Hypothalamus (tissue), 51 donors: Measurements from ENCODE around the gene PIGQ.
A peak's percentile ranks its signal among the peaks of the same experiment; 100 is the strongest.

Experiments used
- DNase-seq, 51 donors: peaks; one replicate each; lab custom pipeline; 2025; lab: John Stamatoyannopoulos, UW

The PIGQ gene

DNA sequence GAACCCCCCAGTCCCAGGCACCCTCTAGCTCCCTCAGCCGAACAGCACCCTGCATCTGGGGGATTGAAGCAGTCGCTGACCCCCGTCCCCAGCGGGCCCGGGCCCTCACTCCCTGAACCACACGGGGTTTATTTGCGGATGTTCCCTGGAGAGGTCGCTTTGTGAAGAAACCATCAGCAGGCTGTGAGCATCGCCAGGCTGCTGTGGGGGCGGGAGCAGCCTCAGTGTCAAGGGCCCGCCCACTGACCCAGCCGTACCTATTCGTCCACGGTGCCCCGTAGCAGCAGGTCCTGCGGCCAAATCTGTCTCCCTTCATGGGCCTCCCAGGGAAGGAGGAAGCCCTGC, 13.7 kb downstream of the PIGQ start:
- DNase-seq = no peak

DNA sequence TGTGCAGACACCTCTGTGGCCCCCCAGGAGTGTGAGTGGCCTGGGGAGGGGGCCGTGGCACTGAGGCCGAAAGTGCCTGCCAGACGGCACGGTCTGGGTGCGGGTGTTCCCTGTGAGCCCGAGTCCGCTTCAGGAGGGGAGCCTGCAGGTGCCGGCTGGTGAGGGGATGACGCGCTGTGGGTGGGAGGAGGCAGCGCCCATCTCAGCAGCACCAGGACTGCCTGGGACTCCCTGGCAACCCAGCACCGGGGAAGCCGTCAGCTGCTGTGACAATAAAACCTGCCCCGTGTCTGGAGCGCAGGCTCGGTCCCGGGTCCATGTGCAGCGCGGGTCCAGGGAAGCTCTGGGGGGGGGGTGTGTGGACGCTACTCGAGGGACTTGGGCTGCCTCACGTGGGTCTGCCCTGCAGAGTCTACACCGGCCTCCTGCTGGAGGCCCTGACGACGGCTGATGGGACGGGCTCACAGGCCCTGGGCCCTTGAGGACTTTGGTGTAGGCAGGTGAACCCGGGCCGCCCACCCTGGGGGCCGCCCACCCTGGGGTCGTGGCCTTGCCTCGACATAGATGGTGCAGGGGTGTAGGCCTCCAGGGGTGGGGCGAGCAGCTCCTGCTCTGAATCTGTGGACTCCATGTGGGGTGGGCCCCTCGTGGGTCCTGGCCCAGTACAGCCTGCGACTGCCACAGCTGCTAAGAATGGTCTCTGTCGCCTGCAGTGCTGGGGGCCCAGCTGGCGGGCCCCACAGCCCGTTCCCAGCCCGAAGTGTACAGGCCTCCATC, 14.2 kb downstream of the PIGQ start:
- peak in 4 of 51 donors; percentile 14 to 59 (median 31) for DNase-seq

DNA sequence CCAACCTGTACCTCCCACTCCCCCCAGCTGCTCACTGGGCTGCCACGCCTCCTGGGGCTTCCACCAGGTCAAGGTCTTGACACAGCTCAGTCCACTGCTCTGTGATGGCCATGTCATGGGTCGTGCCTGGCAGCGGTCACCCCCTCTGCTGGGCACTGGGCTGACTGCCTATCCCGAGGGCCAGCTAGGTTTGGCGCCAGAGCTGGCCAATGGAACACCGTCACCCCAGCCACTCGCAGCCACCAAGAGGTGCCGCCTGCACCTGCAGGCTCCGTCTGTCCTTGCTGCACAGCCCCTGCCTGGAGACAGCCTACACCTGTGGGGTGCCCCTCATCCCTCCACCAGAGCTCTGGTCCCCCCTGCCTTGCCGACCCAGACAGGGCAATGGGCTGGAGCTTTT, 15.6 kb downstream of the PIGQ start:
- DNase-seq = no peak

DNA sequence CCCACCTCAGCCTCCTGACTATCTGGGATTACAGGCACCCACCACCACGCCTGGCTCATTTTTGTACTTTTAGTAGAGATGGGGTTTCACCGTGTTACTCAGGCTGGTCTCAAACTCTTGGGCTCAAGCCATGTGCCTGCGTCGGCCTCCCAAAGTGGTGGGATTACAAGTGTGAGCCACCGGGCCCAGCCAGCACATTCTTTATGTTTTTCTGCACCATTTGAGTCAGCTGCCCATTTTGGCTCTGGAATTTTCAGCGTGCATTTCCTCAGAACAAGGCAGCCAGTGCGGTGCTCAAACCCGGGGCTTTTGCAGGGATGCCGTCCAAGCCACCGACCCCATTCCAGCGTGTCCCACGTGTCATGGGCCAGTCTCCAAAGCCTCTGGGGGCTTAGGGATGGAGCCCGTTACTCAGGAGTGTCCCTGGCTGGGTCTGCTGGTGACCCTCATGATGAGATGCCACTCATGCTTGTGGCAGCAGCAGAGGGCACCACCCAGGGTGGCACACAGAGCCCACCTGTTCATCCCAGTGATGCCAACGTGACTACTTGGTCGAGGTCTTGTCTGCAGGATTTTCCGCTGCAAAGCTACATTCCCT, 16.4 kb downstream of the PIGQ start:
- peak in 1 of 51 donors; percentile 60 for DNase-seq

- peak in 13 of 51 donors; percentile 10 to 42 (median 31) for DNase-seq
Observed at GRCh38 chr16:586645-587590, 17.1 kb downstream of the PIGQ start.

GRCh38 chr16:588639-588888, 18.8 kb downstream of the PIGQ start:
- peak in 6 of 51 donors; percentile 13 to 45 (median 40) for DNase-seq

DNA sequence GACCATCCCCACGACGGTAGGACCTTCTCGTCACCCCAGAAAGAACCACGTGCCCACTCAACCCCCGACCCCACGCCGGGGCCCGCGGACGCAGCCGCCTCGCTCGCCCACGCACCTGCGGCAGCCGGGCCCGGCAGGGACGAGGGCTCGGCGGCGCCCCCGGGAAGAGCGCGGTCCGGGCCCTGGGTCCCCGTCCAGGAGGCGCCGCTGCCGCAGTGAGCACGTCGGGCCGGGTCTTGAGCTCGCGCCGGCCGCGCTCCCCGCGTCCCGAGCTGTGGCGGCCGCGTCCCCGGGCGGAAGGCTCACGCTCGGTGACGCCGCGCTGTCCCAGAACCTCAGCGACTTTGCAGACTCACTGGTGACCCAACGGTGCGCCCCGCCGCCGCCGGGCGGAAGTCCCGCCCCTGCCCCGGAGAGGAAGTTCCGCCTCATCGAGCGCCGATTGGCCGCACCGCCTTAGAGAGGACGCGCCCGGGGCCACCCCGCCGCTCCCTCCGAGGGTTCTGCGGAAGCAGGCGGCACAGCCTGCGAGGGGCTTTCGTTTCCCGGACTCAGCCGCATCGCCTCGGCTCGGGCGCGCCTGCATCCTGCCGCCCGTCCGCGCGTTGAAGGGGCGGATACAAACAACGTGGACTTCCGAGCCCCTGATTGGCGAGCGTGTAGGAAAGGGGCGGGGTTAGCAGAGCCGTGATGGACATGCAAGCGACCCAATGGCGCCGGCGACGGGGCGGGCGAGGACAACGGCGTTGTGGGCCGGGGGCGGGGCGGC, 19.3 kb downstream of the PIGQ start:
- DNase-seq = peak; percentile 92 to 100 (median 98)

GRCh38 chr16:589658-590187, 20.0 kb downstream of the PIGQ start, which contains the start of gene RAB40C:
RAB40C (plus strand) TSS chr16:590066; CDS start chr16:590292, 226 bp downstream.
- DNase-seq = peak; percentile 97 to 100 (median 99)

DNA sequence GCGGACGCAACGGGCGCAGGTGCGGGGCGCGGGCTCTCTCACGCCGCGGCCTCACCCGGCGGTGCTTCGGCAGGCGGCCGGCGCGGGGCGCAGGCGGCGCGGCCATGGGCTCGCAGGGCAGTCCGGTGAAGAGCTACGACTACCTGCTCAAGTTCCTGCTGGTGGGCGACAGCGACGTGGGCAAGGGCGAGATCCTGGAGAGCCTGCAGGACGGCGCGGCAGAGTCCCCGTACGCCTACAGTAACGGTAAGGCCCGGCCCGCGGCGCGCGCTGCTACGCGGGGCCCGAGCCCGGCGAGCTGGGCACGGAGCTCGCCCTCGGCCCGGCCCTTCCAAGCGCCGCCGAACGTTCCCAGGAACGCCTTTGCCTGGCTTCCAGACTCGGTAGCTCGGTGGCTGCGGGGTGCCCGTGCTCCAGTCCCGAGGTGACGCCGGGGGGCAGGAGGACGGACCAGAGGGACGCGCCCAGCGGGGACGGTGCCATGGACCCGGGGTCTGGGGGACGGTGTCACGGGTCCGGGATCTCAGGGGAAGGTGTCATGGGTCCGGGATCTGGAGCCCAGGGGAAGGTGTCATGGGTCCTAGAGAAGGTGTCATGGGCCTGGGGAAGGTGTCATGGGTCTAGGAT, 20.5 kb downstream of the PIGQ start:
- DNase-seq = no peak

DNA sequence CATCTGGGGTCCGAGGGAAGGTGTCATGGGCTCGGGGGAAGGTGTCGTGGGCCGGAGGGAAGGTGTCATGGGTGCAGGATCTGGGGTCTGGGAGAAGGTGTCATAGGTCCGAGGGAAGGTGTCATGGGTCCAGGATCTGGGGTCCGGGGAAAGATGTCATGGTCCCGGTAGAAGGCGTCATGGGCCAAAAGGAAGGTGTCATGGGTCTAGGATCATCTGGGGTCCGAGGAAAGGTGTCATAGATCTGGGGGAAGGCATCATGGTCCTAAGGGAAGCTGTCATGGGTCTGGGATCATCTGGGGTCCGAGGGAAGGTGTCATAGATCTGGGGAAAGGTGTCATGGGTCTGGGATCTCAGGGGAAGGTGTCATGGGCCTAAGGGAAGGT, 21.0 kb downstream of the PIGQ start:
- no peak for DNase-seq

DNA sequence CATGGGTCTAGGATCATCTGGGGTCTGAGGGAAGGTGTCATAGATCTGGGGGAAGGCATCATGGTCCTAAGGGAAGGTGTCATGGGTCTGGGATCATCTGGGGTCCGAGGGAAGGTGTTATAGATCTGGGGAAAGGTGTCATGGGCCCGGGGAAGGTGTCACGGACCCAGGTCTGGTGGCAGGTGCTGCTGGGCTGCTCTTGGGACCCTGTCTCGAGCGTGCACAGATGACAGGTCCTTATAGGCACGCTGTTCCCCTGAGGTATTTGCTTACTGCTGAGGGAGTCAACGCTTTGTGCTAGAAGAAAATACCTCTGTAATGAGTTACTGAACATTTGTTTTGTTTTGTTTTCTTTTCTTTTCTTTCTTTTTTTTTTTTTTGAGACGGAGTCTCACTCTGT, 21.5 kb downstream of the PIGQ start:
- DNase-seq = no peak

DNA sequence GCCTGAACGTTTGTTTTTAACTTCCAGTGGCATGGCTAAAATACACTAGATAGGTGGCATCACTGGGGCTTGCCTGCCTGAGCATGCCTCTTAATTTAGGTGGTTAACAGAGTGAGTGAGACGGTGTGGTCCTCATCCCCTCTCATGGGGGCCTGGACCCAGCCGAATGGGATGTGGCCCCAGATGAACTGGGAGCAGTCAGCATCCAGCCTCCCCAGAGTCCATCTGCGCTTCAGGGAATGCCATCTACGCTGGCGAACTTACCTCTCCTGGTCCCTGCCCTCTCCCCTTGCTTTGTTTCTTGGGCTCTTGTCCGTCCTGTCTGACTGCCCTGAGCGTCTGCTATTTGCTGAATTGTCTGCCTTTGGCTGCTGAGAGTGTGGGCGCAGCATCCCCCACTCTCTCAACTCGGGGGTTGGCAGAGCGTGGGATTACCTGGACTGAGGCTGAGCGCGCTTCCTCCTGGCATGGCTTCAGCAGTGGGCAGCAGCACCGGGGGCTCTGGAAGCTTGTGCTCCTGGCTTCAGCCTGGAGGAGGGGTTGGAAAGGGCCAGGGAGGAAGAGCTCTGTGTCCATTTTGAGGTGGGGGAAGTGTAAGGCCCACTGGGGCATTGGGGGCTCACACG, 22.2 kb downstream of the PIGQ start:
- DNase-seq = no peak

GRCh38 chr16:592518-593306, 22.9 kb downstream of the PIGQ start:
- peak in 30 of 51 donors; percentile 4 to 80 (median 46) for DNase-seq

- DNase-seq = no peak
Observed at GRCh38 chr16:593406-593805, 23.6 kb downstream of the PIGQ start.

- peak in 1 of 51 donors; percentile 16 for DNase-seq
Observed at GRCh38 chr16:593807-594206, 24.0 kb downstream of the PIGQ start.

DNA sequence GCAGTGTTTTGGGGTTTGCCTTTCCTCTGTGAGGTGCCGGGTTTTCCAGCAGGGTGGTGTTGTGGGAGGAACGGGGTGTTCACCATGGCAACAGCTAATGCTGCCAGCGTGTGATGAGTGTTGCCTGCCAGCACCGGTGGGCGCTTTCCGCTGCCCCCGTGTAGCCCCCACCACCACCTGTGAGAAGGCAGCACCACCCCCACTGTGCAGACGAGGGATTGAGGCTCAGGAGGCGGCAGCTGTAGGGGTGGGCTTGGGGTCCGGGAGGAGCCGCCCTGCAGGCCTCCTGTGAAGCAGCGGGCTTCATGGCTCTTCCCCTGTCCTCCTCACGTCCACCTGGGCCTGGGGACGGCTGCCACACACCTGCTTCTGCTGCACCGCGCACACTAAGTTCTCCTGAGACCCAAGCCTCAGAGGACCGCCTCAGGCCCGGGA, 25.3 kb downstream of the PIGQ start:
- DNase-seq = no peak

- peak in 1 of 51 donors; percentile 67 for DNase-seq
Observed at GRCh38 chr16:595942-596735, 26.4 kb downstream of the PIGQ start.

DNA sequence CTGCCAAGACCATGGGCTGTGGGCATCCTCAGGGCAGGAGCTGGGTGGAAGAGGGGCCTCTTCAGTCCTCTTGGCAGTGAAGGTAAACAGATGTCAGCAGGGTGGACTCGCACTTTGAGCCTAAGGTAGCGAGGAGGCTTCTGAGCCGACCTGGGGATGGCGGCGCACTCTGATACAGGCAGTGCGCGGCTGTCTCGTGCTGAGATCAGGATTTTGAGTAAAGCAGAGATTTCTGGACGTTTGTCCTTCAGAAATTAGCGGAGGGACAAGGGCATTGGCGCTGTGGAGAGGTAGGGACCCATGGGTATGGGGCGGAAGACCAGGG, 26.9 kb downstream of the PIGQ start:
- DNase-seq = no peak
